ENCODE data around the gene KLF7.

GRCh38 chr2:207201416-207201815, 35.7 kb upstream of the KLF7 start:
- TF ChIP-seq CTCF (IDR thresholded peaks at IDR 0.05; ENCODE audit: borderline replicate concordance, extremely low read depth, low read length, poor library complexity, severe bottlenecking) = no peak
- TF ChIP-seq EZH2 (IDR thresholded peaks at IDR 0.05; ENCODE audit: borderline replicate concordance, low read depth, low read length, severe bottlenecking) = no peak

Measured in DND-41 (cell line).